GM21737 (cell line): ENCODE results near the gene ADAMTS3.

Experiments
- ATAC-seq: cut with Tn5 transposase; IDR thresholded peaks from one replicate; pipeline ENCODE4 v1.9.1; 2021; ENCODE audit warnings: mild to moderate bottlenecking, moderate library complexity; ENCODE audit not compliant: unreplicated experiment

The ADAMTS3 gene

DNA sequence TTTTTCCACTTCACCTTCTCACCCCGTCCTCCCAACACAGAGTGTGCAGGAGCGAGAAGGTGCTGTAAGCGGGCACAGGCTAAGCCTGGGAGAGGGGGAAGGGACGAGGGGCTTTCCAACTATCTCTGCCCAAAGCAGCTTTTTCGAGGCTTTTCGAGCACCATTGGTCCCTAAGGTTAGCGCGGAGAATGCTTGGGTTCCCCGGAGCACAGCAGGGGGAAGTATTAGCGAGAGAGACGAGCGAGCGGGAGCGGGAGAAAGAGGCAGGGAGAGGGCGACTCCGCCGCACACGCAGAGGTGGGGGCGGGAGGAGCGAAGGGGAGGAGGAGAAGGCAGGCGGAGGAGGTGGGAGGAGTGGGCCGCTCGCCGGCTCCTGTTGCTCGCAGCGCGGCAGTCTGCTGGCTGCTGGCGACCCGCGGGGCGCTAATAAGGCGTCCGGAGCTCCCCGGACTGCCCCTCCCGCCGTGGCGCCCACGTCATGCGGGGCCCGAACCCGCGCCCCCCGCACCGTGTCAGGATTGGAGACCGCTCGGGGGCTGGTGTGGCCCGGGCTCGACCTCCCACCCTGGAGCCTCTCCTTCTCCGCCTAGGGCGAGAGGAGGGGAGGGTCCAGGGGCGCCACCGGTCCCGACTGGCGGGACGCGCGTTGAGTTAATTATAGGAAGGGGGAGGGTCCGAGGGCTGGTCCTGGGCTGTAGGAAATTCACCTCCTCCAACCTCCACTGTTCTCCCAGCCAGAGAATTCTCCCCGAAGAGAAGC, at the start of gene ADAMTS3:
Gene ADAMTS3 (minus strand): TSS at position 263 of the 760 bp plus-strand sequence. CDS start 459 bp downstream, outside the sequence.
- no peak for ATAC-seq

DNA sequence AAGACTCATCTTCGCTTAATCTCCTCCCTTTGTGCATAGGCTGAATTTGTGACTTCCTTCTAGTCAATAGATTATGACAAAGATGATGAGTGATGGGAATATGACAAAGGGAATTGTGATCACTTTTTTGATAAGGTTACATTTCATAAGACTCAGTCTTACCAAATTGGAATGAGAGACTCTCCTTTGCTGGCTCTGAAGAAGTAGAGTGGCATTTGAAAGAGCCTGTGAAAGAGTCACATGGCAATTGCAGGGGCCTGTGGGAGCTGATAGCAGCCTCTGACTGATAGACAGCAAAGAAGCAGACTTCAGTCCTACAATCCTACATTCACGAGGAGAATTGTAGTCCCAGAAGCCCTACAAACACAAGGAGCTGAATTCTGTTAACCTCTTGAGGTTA, 44.9 kb upstream of the ADAMTS3 start:
- ATAC-seq: no peak

DNA sequence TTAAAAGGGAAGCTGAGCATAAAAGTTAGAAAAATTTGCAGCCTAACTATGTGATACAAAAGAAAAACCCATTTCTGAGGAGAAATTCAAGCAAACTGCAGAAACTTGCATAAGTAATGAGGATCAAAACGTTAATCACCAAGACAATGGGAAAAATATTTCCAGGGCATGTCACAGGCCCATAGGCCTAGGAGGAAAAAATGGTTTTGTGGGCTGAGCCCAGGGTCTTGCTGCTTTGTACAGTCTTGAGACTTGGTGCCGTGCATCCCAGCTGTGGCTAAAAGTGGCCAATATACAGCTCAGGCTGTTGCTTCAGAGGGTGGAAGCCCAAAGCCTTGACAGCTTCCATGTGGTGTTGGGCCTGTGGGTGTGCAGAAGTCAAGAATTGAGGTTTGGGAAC, 37.7 kb upstream of the ADAMTS3 start:
- no peak for ATAC-seq

DNA sequence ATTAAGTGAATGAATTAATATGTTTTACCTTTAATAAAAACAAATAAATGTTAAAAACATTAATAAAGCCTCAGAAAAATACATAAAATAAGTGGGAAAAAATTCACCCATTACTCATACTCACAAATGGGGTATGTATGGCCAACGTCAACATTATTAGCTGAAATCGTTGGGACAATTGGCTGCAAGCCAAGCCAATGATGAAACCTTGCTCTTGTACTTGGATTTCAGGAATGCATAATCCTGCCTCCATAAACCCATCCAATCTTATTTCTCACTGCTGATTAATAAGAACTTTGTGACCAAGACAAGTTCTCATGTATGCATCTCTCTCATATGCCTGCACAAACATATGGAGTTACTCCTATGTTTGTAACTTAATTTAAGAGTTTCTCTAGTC, 35.3 kb upstream of the ADAMTS3 start:
- ATAC-seq: no peak

DNA sequence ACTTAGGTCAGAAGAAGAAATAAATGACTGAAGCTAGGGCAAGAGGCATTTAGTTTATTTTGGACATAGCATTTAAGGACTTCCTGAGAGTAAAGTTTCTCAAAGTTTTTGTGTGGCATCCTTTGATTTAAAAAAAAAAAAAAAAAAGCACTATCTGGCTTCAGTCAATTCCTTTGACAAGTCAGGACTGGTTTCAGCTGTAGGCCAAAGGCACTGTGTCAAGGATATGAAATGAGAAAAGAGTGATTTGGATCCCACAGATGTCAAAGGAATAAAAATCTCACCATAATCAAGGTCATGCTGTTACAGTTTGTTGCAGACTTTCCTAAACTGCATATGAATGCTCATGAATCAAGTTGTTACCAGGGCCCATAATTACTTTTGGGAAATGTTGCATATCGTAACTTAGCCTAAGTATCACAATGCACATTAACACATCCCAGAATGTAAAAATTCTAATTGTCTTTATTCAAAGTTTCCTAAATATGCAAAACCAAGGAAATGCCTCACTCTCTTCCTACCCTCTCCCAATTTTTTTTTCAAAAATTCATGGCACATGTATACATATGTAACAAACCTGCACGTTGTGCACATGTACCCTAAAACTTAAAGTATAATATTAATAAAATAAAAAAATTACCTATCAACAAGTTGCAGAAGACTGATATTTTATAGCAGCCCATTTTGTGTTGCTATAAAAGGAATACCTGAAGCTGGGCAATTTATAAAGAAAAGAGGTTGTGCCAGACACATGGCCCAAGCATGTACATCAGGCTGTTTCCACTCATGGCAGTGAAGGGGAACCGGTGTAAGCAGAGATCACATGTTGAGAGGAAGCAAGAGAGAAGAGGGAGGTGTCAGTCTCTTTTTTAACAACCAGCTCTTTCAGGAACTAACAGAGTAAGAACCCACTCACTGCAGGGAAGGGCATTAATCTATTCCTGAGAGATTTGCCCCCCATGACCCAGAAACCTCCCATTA, 33.7 kb upstream of the ADAMTS3 start:
- no peak for ATAC-seq

DNA sequence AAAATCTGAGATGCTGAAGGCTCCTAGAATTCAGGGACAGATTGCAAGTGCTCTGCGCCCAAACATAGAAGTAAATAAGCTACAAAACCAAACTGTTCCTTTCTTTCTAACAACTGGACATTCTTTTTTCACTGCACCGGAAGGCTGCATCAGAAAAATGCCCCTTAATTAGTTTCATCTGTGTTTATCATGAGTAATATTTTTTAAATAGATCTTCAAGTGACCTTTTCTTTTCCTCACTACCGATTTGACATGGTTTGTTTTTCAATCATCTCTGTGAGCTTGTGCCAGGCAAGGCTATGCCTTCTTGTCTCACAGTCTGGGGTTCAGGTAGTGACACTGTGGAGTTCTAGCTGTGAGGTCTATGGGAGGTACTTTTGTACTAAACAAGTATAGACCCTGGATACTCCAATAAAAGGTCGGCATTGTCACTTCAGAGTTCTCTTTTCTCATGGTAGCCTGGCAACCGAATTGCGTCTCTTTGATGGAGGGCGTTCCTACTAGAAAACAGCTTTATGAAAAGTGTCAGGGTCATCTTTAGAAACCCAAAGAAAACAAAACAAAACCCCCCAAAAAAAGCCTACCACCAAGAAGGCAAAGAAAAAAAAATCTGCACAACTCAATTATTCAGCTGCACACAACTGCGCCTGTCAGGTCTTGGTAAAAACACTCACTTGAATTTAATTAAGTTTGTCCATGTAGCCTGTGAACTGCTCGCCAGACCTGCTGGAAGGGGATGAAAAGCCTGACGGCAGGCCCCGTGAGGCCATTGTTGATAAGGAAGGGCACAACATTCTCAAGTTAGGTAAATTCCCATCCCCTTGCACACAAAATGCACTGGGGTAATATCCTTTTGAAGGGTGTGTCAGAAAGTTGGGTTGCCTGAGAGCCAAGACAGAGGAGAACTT, 22.8 kb upstream of the ADAMTS3 start:
- ATAC-seq: no peak

DNA sequence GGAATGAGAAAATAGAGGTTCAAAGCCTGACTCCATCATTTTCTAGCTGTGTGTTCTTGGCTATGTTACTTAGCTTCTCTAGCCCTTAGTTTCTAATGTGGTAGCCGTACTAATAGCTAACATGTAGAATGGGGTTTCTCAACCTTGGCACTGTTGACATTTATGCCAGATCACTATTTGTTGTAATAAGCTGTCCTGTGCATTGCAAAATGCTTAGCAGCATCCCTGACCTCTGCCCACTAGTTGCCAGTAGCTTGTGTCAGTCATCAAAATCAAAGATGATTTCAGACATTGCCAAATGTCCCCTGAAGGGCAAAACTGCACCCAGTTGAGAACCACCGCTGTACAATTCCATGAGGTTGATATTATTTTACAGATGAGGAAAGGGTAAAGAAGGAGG, 18.3 kb upstream of the ADAMTS3 start:
- ATAC-seq: no peak

DNA sequence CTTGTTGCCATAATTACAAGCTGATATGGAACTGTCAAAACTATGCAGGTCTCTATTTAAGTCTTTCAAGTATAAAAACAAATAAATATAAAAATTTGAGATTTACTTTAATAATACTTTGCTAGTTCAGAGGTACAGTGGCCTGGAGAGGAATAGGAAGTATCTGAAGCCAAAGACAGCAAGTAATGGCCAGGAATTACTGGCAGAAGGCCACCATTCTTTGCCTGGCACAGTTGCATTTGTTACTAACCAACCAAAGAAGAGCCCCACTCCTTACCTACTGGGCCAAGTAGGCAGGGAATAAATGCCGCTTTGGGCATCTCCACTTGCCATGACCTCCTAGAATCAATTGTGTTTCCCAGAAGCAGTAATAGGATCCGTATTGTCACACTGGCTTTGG, 13.8 kb upstream of the ADAMTS3 start:
- ATAC-seq: no peak

DNA sequence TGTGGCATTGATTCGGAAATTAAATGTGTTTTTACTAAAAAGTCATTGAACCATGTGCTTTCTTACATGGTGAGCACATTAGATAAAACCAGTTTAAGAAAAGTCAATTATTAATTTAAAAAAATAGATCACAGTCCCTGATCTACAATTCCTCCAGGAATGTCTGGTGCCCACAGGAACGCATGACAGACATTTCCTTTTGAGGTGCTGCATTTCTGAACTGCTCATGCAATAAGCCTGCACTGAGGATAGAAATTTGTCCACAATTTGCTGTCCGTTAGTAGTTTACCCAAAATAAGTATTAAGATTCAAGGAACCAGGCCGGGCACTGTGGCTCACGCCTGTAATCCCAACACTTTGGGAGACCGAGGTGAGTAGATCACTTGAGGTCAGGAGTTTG, 8.2 kb upstream of the ADAMTS3 start:
- ATAC-seq: no peak

DNA sequence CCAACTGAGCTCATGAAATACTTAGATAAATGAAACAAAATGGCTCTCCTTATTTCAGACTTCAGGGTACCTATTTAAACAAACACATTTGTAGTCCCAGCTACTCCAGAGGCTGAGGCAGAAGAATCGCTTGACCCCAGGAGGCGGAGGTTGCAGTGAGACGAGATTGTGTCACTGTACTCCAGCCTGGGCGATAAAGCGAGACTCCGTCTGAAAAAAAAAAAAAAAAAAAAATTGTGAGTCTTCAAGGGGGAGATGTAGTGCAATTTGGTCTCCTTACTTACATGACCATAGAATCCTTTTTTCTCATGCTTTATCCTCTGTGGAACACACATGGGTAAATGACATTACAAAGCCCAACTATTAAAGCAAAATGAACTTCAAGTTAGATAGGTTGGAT, 2.3 kb upstream of the ADAMTS3 start:
- no peak for ATAC-seq

DNA sequence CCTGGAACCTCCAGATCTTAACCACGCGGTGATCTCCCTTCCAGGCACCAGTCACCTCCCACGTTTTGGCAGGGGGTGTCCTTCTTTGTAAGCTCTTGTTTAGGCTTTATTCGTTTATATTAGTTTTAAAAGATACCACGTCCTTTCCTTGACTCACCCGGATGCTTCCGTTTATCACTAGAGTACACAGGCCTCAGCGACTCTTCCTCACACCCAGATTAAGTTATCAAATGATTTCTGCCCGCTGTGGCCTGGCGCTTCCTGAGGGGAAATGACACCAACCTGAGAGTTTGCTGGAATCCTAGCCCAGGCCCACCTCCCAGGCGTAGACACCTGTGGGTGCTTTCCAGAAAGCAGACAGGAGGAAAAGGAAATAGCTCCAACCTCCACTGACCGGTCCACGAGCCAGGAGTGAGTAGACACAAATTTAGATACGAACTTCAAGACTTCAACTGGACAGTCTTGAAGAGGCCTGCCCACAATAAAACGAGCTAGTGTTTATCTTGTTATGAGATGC, 756 bp upstream of the ADAMTS3 start:
- ATAC-seq: no peak

DNA sequence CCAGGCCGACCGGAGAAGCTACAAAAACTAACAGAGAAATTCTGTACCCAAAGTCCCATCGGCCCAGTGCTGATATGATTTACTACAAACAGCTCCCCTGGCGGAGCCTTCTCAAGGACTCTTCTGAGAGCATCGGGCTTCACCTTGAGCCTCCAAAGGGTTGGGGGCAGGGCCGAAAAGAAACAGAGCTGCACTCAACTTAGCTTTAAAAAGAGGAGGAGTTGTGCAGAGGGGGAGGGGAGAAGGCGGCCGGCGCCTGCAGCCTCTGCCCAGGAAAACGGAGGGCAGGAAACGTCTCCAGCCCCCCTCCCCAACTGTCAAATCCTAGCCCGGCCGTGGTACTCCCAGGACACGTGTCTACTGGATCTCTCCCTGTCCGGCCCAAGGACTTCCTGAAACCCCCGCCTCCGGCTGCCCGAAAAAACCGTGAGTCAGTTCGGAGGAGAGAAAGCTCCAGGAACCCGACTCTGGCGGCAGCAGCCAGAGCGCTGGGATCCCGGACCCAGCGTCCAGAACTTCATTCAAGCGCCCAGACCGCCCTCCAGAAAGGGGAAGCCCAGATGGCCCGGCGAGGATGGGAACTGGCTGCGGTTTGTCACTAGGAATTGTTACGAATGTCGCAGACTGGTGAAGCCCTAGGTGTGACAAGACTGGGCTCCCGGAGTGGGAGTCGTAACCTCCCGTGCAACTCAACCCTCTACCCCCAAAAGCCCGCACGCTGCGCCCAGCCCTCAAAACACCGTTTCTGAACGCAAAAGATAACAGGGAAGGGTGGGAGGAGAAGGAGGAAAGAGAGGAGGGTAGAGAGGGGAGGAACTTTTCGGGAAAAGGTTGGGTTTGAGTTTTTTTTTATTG, 973 bp downstream of the ADAMTS3 start:
- no peak for ATAC-seq

DNA sequence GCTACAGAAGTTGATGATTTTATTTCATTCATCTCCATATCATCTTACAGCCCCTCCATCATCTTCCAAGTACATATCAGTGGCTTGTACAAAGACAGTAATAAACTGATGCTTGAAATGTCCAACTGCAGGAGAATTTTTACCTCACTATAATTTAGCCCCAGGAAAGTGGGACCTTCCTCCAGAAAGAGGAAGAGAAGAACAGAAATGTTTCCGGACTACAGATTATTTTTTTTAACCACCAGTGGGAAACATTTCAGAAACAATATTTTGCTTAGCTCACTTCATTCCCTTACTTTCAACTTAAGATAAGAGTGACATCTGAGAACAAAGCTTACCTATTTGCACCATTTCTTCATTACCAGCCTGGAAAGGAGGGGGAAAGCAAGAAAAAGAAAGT, 2.0 kb downstream of the ADAMTS3 start:
- no peak for ATAC-seq

DNA sequence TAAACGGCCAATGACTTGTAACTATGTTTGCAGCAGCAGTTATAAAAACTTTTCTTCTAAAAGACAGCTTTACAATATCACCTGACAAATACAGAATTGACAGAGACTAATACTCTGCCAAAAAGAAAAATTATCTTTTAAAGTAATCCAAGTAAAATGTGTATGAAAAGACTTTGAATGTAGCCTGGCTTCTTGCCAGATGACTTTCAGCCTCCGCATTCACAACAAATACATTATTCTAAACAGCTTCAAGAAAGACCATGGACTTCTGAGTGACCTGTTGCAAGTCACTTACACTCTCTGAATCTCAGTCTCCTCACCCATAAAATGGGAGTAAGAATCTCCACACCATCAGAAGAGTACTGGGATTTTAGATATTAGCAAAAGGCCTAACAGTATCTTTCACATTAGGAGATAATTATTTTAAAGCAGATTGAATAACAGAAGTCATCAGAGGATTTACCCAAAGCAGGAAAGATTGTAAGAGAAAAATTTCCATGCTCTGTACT, 2.5 kb downstream of the ADAMTS3 start:
- no peak for ATAC-seq

DNA sequence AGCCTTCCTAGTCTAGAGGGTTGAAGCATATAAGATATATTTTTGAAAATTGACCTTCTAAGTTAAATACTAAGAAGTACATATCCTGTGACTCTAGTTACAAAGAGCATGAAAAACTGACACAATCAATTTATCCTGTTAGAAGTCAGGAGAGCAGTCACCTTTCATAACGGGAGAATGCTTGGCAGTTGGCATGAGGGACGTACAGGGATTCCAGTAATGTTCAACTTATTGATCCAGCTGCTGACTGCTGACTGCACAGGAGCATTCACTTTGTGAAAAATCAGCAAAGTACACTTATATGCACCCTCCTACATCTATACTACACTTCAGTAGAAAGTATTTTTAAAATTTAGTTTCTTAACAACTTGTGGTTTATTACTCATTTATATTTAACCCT, 4.2 kb downstream of the ADAMTS3 start:
- ATAC-seq: no peak

DNA sequence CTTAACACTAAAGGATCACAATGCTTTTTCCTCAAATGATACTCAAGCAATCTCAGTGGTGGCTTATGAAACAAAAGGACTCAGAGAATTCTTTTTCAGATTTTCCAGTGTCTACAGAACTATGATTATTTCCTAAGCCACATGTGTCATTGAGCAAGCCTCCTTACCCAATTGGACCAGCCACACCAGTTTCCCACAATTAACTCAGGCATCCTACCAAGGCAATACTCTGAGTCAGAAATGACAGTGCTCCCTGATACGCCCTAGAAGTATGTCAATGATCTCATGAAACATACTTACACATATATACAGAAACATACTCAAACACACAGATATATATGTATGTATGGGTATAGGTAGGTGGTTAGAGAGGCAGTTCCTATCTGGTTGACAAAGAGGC, 4.8 kb downstream of the ADAMTS3 start:
- ATAC-seq: no peak

DNA sequence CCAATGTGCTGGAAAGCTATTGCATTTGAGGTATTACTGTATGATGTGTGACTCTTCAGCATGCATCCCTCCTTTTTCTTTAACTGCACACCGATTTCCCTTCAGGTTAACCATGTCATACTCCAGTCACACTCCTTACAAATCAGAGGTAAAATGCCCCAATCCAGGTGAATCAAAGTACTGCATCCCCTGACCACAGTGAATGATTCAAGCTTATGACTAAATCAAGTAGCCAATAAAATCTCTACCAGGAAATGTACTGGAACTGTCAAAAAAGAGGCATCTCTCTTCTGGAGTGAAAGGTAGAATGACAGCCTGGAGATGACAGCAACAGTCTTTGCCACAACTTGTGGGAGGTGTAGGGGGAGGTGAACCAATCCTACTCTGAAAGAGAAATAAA, 10.4 kb downstream of the ADAMTS3 start:
- no peak for ATAC-seq

DNA sequence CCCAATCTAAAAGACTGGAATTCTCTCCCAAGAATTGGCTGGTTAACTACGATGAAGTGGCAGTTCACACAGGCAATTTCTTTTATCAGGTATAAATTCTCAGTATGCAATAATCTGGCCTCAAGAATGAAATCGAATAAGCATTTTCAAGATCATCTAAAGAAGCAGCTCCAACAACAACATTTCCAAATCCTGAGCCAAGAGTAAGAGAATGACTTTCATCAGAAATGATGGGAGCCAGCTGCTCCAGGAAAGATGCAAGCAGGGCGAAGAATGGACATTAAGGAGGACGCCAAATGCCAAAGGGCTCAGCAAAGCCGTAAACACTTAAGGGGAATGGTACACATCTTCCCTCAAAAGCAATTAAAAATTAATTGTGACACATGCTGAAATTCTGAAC, 12.0 kb downstream of the ADAMTS3 start:
- ATAC-seq: no peak

DNA sequence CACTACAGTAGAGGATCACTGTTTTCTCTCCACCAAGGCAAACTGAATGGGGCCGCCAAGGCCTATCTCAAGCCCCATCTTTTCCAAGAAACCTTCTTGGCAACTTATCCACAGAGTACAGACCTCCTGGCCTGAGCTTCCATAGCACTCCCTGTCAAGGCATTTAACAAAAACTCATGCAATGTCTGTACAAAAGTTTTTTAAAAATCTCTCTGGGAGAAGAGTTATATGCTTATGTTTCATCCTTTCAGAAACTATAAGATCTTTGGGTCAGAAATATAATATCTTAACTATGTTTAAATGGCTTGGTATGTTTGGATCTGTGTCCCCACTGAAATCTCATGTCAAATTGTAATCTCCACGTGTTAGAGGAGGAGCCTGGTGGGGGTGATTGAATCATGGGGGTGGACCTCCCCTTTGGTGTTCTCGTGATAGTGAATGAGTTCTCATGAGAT, 13.6 kb downstream of the ADAMTS3 start:
- no peak for ATAC-seq
